Neuronal stem cell (in vitro differentiated cells): ENCODE data around the gene FCRL6.

ENCODE experiments used
- DNase-seq: peaks from one replicate; pipeline ENCODE4 v3.0.0-alpha.2; 2013; ENCODE audit warnings: low spot score
- H2AFZ ChIP-seq: one replicate; pipeline ENCODE4 v1.6.1; 2013; ENCODE audit warnings: mild to moderate bottlenecking, low read length, inconsistent platforms
- H2AK5ac ChIP-seq: 2 replicates; pipeline ENCODE4 v1.6.1; 2013; ENCODE audit warnings: low read depth, mild to moderate bottlenecking, inconsistent platforms, low read length, moderate library complexity, mixed read lengths
- H2BK120ac ChIP-seq: 2 replicates; pipeline ENCODE4 v1.6.1; 2013; ENCODE audit warnings: low read depth, mild to moderate bottlenecking, inconsistent platforms, low read length, moderate library complexity, mixed read lengths
- H2BK12ac ChIP-seq: one replicate; pipeline ENCODE4 v1.6.1; 2013; ENCODE audit warnings: low read length, inconsistent platforms
- H2BK15ac ChIP-seq: 2 replicates; pipeline ENCODE4 v1.6.1; 2013; ENCODE audit warnings: mild to moderate bottlenecking, low read length, inconsistent platforms, mixed read lengths
- H2BK5ac ChIP-seq: one replicate; pipeline ENCODE4 v1.6.1; 2013; ENCODE audit warnings: inconsistent platforms, mild to moderate bottlenecking, low read length, moderate library complexity
- H3K14ac ChIP-seq: one replicate; pipeline ENCODE4 v1.6.1; 2013; ENCODE audit warnings: low read length, inconsistent platforms
- H3K18ac ChIP-seq: 2 replicates; pipeline ENCODE4 v1.6.1; 2013; ENCODE audit warnings: low read length, inconsistent platforms
- H3K23ac ChIP-seq: 2 replicates; pipeline ENCODE4 v1.6.1; 2013; ENCODE audit warnings: low read depth, mild to moderate bottlenecking, mixed read lengths, low read length, inconsistent platforms; ENCODE audit not compliant: poor library complexity
- H3K27ac ChIP-seq: replicated peaks from 3 replicates; pipeline ENCODE4 v1.5.1; 2013; ENCODE audit warnings: low read length, inconsistent platforms
- H3K27me3 ChIP-seq, 3 experiments: 2 replicates each; pipeline ENCODE4 v1.6.1; 2013; ENCODE audit warnings: low read length in 3 of 3, mild to moderate bottlenecking in 2 of 3, inconsistent platforms in 1 of 3, low read depth in 1 of 3, mixed read lengths in 1 of 3, moderate library complexity in 1 of 3; ENCODE audit not compliant: control insufficient read depth in 3 of 3, insufficient read depth in 3 of 3
- H3K36me3 ChIP-seq, 2 donors: replicated peaks in 1 of 2; 2 replicates each; pipeline ENCODE4 v1.6.1; 2013; ENCODE audit warnings: low read length in 2 of 2; ENCODE audit not compliant: control insufficient read depth in 2 of 2, insufficient read depth in 2 of 2
- H3K4ac ChIP-seq: 2 replicates; pipeline ENCODE4 v1.6.1; 2013; ENCODE audit warnings: inconsistent platforms, mild to moderate bottlenecking, low read length, moderate library complexity
- H3K4me1 ChIP-seq, 2 donors: 1 replicate in 1 of 2; 2 replicates in 1 of 2; pipeline ENCODE4 v1.6.1; 2013; ENCODE audit warnings: low read length in 2 of 2, low read depth in 1 of 2; ENCODE audit not compliant: control insufficient read depth in 2 of 2, insufficient read depth in 1 of 2
- H3K4me2 ChIP-seq: one replicate; pipeline ENCODE4 v1.6.1; 2013; ENCODE audit warnings: mild to moderate bottlenecking, low read length, inconsistent platforms; ENCODE audit not compliant: insufficient read depth, poor library complexity, severe bottlenecking
- H3K4me3 ChIP-seq, 2 donors: 2 replicates each; pipeline ENCODE4 v1.5.1; 2013; ENCODE audit warnings: low read length in 2 of 2, mild to moderate bottlenecking in 2 of 2, inconsistent platforms in 1 of 2, moderate library complexity in 1 of 2
- H3K79me1 ChIP-seq: one replicate; pipeline ENCODE4 v1.6.1; 2013; ENCODE audit warnings: low read depth, mild to moderate bottlenecking, inconsistent platforms, low read length, moderate library complexity
- H3K9ac ChIP-seq: one replicate; pipeline ENCODE4 v1.6.1; 2013; ENCODE audit warnings: mild to moderate bottlenecking, low read depth, low read length, inconsistent platforms; ENCODE audit not compliant: poor library complexity
- H3K9me3 ChIP-seq, 2 donors: replicated peaks in 1 of 2; 2 replicates each; pipeline versions ENCODE3 to v1.6.1; 2013; ENCODE audit warnings: low read length in 2 of 2, mild to moderate bottlenecking in 2 of 2, inconsistent platforms in 1 of 2, low read depth in 1 of 2, mixed read lengths in 1 of 2, moderate library complexity in 1 of 2; ENCODE audit not compliant: control insufficient read depth in 2 of 2, insufficient read depth in 1 of 2
- H4K8ac ChIP-seq: one replicate; pipeline ENCODE4 v1.6.1; 2013; ENCODE audit warnings: low read depth, mild to moderate bottlenecking, inconsistent platforms, low read length, moderate library complexity
- H4K91ac ChIP-seq: one replicate; pipeline ENCODE4 v1.6.1; 2013; ENCODE audit warnings: low read length, low read depth, mild to moderate bottlenecking, inconsistent platforms; ENCODE audit not compliant: poor library complexity
- WGBS, 2 donors: extraction: QIAGEN DNeasy Blood & Tissue Kit; methylation state at CpG; one replicate each; pipeline ENCODE4 v1.1.7; 2013; ENCODE audit warnings: missing lambda C conversion rate in 2 of 2, mixed read lengths in 1 of 2; ENCODE audit not compliant: insufficient read length in 2 of 2, insufficient replicate concordance in 1 of 2; ENCODE audit errors: extremely low coverage in 2 of 2; 5-methylcytosine and 5-hydroxymethylcytosine counted together

Gene FCRL6

DNA sequence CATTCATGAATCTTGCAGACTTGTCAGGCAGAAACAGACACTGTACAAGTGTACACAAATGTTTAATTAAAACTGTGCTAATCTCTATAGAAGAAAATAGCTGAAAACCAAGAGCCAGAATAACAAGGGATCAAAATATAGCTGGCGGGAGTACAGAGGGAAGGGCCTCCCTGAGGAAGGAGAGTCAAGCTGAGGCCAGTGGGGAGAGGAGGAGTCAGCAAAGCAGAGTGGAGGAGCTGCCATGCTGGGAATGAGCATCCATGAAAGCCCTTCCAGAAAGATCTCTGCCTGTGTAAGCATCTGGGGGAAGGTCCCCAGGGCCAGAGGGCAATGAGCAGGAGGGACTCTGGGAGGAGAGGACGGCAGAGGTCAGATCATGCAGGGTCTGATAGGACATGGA, 39.6 kb downstream of the FCRL6 start:
- no peaks in the 10 kb centered on the region for H3K4me1 ChIP-seq
- no peak overlapping the region for H3K4me2 ChIP-seq
- no peak overlapping the region for H3K23ac ChIP-seq
- no peak overlapping the region for H3K14ac ChIP-seq
- H2BK12ac ChIP-seq = no peak overlapping the region
- H3K36me3 ChIP-seq = no peaks in the 10 kb centered on the region
- H3K79me1 ChIP-seq = no peaks in the 10 kb centered on the region
- no peak overlapping the region for H3K4me3 ChIP-seq
- no peak overlapping the region for H2BK120ac ChIP-seq
- no peaks in the 10 kb centered on the region for H3K9me3 ChIP-seq
- H4K8ac ChIP-seq = no peak overlapping the region
- no CpG with 5 or more reads among the region's 2 CpGs for WGBS, 2 donors
- no peak overlapping the region for H3K4ac ChIP-seq
- H3K9ac ChIP-seq = no peak overlapping the region
- no peak overlapping the region for H2BK5ac ChIP-seq
- no peak overlapping the region for H3K27ac ChIP-seq
- no peak overlapping the region for H3K18ac ChIP-seq
- DNase-seq = no peak
- no peak overlapping the region for H2AFZ ChIP-seq
- H3K27me3 ChIP-seq = peaks cover 0 to 14% (median 0%) of the 10 kb centered on the region in 3 experiments
- H2AK5ac ChIP-seq = no peak overlapping the region
- no peak overlapping the region for H4K91ac ChIP-seq
- H2BK15ac ChIP-seq = no peak overlapping the region

DNA sequence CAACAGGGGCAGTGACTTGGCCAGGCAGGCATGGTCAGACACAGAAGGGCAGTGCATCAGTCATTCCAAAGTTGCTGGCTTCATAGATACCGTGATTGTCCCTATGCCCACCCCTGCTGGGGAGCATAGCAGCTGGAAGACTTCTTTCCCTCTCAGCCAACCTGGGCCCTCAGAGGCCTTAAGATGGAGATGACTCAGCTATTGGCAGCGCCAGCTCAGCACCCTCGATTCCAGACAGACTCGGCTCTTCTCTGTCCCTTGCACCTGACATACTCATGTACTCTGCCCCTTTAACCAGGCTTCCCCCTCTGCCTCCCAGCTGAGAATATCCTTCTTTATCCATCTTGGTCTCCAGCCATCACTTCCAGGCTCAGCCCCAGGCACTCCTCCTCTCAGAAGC, 41.3 kb downstream of the FCRL6 start:
- Histone ChIP-seq H3K4me3 (no peak overlapping the region), H3K9me3 (no peaks in the 10 kb centered on the region), H3K79me1 (no peaks in the 10 kb centered on the region), H3K23ac (no peak overlapping the region), H2AK5ac (no peak overlapping the region), H3K18ac (no peak overlapping the region), H2BK5ac (no peak overlapping the region), H3K4ac (no peak overlapping the region), H3K4me2 (no peak overlapping the region), H3K4me1 (no peaks in the 10 kb centered on the region), H2BK12ac (no peak overlapping the region), H4K8ac (no peak overlapping the region), H3K36me3 (no peaks in the 10 kb centered on the region), H2AFZ (no peak overlapping the region), H3K9ac (no peak overlapping the region), H4K91ac (no peak overlapping the region), H2BK120ac (no peak overlapping the region), H3K27me3 (peaks cover 0 to 5% (median 0%) of the 10 kb centered on the region in 3 experiments), H2BK15ac (no peak overlapping the region), H3K14ac (no peak overlapping the region), H3K27ac (no peak overlapping the region)
- no peak for DNase-seq
- no CpG with 5 or more reads among the region's 4 CpGs for WGBS, 2 donors

DNA sequence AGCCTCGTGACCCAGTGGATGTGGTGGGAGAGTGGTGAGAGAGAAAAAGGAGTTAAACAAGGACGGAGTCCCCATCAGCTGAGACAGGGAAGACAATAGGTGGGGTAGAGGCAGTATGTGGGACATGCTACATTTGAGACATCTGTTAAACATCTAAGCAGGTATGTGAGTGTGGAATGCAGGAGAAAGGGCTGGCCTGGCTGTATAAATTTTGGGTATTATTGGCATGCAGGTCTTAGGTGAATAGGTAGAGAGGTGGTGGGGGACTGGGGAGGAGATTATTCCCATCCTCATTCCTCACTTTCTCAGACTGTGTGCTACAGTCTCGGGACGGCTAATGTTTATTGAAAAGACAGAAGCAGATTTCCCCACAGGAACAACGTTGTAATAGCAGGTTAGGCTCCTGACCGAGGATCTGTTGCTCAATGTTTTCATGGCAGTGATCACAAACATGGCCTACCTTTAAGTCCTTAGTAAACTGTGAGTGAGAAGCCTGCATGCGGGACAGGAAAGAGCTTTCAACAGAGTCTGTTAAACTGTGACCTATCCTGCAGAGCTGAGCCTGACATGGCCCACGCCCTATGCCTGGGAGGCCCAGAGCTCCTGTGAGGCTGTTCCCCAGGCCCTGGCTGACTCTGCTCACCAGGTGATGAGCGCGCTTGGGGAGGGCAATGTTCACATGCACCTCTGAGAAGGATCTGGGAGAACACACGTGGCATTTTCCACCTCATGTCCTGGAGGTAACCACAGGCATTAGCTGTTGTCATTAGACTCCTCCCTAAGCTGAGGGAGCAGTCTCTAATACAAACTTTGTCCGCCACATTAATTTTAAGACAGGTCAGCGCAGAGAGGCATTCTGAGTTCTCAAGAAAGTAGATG, 43.8 kb downstream of the FCRL6 start:
- no peak for DNase-seq
- Histone ChIP-seq H2BK12ac (no peak overlapping the region), H2AFZ (no peak overlapping the region), H3K27me3 (peaks cover 0 to 7% (median 2%) of the 10 kb centered on the region in 3 experiments), H3K4me3 (no peak overlapping the region), H3K4me2 (no peak overlapping the region), H3K18ac (no peak overlapping the region), H2BK120ac (no peak overlapping the region), H2BK15ac (no peak overlapping the region), H3K9me3 (no peaks in the 10 kb centered on the region), H3K4ac (no peak overlapping the region), H4K91ac (no peak overlapping the region), H3K9ac (no peak overlapping the region), H3K23ac (no peak overlapping the region), H3K4me1 (no peaks in the 10 kb centered on the region), H3K14ac (no peak overlapping the region), H2AK5ac (no peak overlapping the region), H3K79me1 (no peaks in the 10 kb centered on the region), H4K8ac (no peak overlapping the region), H3K27ac (no peak overlapping the region), H2BK5ac (no peak overlapping the region), H3K36me3 (no peaks in the 10 kb centered on the region)
- WGBS, 2 donors = no CpG with 5 or more reads among the region's 13 CpGs

DNA sequence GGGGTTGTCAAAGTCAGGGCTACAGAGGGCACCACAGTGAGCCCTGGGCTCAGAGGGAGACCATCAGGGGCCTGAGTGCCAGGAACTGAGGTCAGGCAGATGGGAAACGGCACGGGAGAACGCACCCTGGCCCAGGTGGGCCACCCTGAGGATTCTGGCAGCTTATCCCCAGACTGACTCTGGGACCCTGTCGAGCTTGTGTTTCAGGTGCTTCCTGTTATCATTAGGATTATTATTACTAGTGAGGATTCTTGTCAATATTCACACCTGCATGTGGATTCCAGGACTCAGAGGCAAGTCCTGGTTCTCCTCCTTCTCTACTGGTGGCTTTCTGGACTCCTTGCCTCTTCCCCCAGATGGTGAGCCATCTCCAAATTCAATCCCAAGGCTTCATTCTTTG, 45.1 kb downstream of the FCRL6 start:
- Histone ChIP-seq H2BK5ac (no peak overlapping the region), H2AFZ (no peak overlapping the region), H3K9me3 (no peaks in the 10 kb centered on the region), H2BK12ac (no peak overlapping the region), H4K91ac (no peak overlapping the region), H2BK15ac (no peak overlapping the region), H3K14ac (no peak overlapping the region), H3K9ac (no peak overlapping the region), H3K4me3 (no peak overlapping the region), H2AK5ac (no peak overlapping the region), H3K4me2 (no peak overlapping the region), H3K27ac (no peak overlapping the region), H2BK120ac (no peak overlapping the region), H3K79me1 (no peaks in the 10 kb centered on the region), H3K36me3 (no peaks in the 10 kb centered on the region), H3K27me3 (peaks cover 0 to 10% (median 2%) of the 10 kb centered on the region in 3 experiments), H3K18ac (no peak overlapping the region), H3K23ac (peak overlapping the region; percentile 17), H3K4ac (no peak overlapping the region), H4K8ac (no peak overlapping the region), H3K4me1 (no peaks in the 10 kb centered on the region)
- WGBS, 2 donors = no CpG with 5 or more reads among the region's 4 CpGs
- no peak for DNase-seq
